Left kidney (tissue), 2 donors: Measurements from ENCODE around the gene EPHA8. TPM values are rescaled to one million over a fixed set of nuclear protein-coding genes. Genes with fewer than 3 reads are reported as not detected.

Source experiments
- DNase-seq: peaks from one replicate; pipeline ENCODE4 v3.0.0-alpha.2; 2013
- polyA plus RNA-seq: library from polyadenylated mRNA; unstranded; fragments of 120-200 nt; gene quantifications from one replicate; pipeline ENCODE4 v1.2.1, GENCODE V29; 2013; ENCODE audit not compliant: insufficient read length

EPHA8 gene
- polyA plus RNA-seq, 1 donor, result 1.3 TPM

- no peak for DNase-seq
Measured at GRCh38 chr1:22592919-22593790, 29.9 kb downstream of the EPHA8 start.

GRCh38 chr1:22594396-22594795, 31.1 kb downstream of the EPHA8 start:
- DNase-seq, result no peak

- DNase-seq, result no peak
Measured at GRCh38 chr1:22595108-22595507, 31.8 kb downstream of the EPHA8 start.

- DNase-seq, result no peak
Measured at GRCh38 chr1:22597301-22597965, 34.1 kb downstream of the EPHA8 start.

GRCh38 chr1:22597996-22598395, 34.7 kb downstream of the EPHA8 start:
- no peak for DNase-seq

- no peak for DNase-seq
Measured at GRCh38 chr1:22598736-22599135, 35.4 kb downstream of the EPHA8 start.

- no peak for DNase-seq
Measured at GRCh38 chr1:22600071-22600816, 37.0 kb downstream of the EPHA8 start.

GRCh38 chr1:22600817-22601605, 37.7 kb downstream of the EPHA8 start:
- no peak for DNase-seq

- DNase-seq, result no peak
Measured at GRCh38 chr1:22601610-22602009, 38.3 kb downstream of the EPHA8 start.

- DNase-seq, result no peak
Measured at GRCh38 chr1:22602060-22602740, 38.9 kb downstream of the EPHA8 start.

GRCh38 chr1:22606161-22606560, 42.9 kb downstream of the EPHA8 start:
- DNase-seq, result no peak

- no peak for DNase-seq
Measured at GRCh38 chr1:22607154-22607553, 43.9 kb downstream of the EPHA8 start.

GRCh38 chr1:22608361-22608760, 45.1 kb downstream of the EPHA8 start:
- no peak for DNase-seq

GRCh38 chr1:22609291-22609690, 46.0 kb downstream of the EPHA8 start:
- DNase-seq, result no peak

- peak; percentile 81 for DNase-seq
Measured at GRCh38 chr1:22611530-22611947, 48.2 kb downstream of the EPHA8 start.

GRCh38 chr1:22612671-22613571, 49.6 kb downstream of the EPHA8 start:
- no peak for DNase-seq

GRCh38 chr1:22613572-22613918, 50.3 kb downstream of the EPHA8 start:
- no peak for DNase-seq

GRCh38 chr1:22613951-22614350, 50.7 kb downstream of the EPHA8 start:
- no peak for DNase-seq

GRCh38 chr1:22615886-22616285, 52.6 kb downstream of the EPHA8 start:
- no peak for DNase-seq

GRCh38 chr1:22616571-22616970, 53.3 kb downstream of the EPHA8 start:
- DNase-seq, result no peak
